HG02981 (cell line): ENCODE measurements around the gene CGB8.
"Not testable (repeated sequence)": the region's sequence is repeated elsewhere in the genome, so short reads cannot be mapped to it uniquely, and the experiment has no call there.

ENCODE experiments used
- ATAC-seq: cut with Tn5 transposase; IDR thresholded peaks from one replicate; pipeline ENCODE4 v1.9.1; 2021; ENCODE audit warnings: mild to moderate bottlenecking, moderate library complexity; ENCODE audit not compliant: unreplicated experiment

The CGB8 gene

DNA sequence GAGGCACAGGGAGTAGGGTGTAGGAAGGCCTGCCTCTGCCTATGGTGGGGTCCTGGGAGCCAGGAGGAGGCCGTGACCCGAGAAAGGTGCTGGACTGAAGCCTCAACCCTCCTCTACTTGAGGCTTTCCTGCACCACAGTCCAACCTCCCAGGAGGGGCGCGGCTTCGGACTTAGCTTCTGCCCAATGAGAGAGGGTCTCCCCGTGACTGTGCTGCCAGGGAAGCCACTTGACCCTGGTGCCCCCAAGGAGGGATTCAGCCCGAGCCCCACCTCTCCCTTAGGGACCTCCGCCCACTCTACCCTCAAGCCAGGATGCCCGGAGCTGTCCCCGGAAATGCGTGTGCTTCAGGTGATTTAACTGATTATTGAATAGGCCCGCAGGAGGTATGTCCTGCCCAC lies at the start of gene CGB8:
Gene CGB8, minus strand, starts transcription at position 101 of the 400 bp plus-strand sequence. CDS start 372 bp downstream, outside the sequence.
- not testable (repeated sequence) for ATAC-seq

DNA sequence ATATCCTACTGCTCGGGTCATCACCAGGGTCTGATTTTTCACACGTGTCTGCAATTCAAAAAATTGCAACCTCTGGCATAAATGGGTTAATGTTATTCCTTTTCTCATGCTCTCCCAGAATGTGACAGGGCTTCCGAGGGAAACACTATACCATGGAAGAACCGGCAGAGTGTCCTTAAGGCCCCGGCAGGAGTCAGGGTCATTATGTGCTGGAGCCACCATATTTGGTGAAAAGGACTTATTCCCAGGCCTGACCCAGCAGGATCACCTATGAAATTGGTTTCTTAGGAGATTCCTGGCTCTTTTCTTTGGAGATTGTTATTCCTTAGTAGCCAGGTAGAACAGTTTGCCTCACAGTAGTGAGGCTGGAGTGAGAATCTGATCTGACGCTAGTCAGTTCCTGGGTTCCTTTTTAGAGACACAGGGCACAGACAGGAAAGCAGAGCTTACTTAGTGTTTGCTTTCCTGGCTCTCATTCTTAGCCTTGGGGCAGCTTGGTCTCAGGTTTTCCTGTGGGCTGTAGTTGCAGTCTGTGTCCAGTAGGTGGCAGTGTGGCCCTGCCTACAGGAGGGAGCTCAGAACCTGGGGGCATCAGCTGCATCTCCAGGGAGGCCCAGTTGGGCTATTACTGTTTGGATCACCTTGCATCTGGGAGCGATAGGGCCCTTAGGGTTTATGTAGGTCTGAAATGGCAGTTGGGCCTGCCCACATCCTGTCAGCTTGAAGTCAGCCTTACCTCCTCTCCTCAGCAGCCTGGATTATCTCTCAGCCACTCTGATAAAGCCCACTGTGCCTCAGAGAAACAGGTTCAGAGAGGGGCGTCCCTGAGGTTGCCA lies 48.8 kb upstream of the CGB8 start:
- ATAC-seq, result no peak

DNA sequence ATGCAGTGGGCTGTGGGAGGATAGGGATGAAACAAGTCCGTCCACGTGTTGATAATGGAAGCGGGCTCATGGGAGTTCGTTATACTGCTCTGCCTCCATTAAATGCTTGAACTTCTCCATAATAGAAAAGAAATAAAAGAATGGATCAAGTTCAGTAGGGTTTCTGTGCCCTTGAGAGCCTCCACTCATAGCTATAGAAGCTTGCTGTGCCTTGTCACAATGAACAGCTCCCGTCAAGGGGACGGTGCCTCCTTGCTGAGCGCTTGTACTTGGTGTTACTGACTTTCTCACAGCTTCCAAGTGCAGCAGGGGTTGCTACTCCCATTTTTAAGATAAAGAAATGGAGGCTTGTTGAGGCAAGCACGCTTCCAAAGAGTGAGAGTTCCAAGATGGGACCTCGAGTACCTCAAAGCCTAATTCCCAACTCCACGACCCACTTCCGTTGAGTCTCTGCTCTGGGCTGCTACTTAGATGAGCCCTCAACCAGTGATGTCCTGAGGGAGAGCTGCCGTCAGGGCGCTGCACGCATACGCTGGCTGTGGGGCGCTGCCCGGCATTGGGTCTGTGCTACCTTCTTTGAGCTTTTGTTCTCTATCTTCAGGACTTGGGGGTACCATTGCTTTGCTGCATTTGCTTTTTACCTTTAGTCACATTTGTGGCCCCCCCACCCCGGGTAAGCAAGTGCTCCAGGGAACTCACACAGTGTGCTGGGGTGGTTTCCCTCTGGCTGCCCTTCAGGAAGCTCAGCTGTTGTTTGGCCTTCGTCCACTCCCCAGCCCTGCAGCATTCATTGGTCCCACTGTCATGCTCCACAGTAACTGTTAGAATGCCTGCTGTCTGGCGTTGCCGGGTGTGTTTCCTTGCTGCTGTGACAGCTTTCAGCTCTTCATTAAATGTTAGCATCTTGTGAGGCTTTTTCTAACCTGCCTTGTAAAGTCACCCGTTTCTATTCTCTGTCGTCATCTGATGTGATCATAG lies 45.9 kb upstream of the CGB8 start:
- ATAC-seq, result no peak

DNA sequence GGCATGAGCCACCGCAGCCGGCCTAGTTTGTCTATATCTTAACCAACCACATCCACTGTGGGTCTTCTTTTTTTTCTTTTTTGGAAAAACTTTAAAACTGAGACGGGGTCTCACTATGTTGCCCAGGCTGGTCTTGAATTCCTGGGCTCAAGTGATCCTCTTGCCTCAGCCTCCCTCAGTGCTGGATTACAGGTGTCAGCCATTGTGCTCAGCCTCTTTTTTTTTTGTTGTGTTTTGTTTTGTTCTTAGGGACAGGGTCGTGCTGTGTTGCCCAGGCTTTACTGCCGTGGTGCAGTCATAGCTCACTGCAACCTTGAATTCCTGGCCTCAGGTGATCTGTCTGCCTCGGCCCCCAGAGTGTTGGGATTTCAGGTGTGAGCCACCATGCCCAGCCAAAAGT lies 43.8 kb upstream of the CGB8 start:
- no peak for ATAC-seq

DNA sequence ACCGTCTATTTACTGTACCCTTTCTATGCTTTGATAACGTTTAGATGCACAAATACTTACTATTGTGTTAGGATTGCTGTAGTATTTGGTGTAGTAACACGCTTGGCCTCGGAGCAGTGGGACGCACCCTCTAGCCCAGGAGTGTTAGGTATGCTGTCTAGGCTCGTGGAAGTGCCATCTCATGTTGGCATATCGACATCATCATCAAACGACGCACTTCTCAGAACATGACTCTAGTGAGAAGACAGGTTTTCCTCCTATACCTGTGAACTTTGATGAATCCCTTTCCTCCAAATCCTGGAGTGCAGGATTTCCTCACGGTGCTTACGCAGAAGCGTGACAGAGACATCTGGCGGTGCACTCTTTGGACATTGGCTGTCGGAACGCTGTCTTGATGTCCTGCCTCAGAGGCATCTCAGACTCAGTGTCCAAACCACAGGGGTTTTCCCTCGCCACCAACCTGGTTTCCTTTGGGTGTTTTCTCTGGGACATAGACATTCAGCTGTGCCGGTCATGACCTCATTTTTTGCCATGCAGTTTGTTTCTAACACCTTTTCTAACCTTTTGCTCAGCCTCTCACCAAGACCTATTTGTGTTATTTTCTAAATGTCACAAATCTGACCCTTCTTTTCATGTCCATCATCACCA lies 42.6 kb upstream of the CGB8 start:
- ATAC-seq, result no peak

DNA sequence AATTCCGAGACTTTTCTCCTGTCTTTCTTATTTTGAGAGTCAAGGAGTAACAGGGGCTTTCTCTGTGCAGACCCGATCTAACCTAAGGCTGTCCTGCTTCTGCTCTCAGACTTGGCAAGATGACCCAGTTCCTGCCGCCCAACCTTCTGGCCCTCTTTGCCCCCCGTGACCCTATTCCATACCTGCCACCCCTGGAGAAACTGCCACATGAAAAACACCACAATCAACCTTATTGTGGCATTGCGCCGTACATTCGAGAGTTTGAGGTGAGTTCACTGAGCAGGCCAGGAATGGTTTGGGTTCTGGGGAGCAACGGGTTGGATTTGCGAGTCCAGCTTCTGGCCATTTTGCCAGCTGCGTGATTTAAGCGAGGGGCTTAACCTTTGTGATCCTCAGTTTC lies 37.4 kb upstream of the CGB8 start:
- no peak for ATAC-seq

DNA sequence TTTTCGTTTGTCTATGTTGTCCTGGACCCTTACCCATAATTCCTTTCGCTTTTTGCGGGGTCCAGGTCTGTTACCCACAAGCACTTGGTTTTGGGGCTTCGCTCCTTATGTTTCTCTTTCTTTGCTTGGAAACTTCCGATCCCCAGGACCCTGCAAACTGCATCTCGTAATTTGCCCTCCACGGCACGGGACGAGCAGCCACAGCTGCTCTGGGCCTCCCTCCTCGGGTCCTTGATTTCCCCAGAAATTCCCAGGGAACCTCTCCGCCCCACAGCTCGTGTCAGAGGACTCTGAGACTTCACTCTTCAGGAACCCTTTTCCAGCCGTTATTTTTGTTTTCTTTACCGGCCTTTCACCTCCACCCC lies 36.9 kb upstream of the CGB8 start:
- no peak for ATAC-seq

DNA sequence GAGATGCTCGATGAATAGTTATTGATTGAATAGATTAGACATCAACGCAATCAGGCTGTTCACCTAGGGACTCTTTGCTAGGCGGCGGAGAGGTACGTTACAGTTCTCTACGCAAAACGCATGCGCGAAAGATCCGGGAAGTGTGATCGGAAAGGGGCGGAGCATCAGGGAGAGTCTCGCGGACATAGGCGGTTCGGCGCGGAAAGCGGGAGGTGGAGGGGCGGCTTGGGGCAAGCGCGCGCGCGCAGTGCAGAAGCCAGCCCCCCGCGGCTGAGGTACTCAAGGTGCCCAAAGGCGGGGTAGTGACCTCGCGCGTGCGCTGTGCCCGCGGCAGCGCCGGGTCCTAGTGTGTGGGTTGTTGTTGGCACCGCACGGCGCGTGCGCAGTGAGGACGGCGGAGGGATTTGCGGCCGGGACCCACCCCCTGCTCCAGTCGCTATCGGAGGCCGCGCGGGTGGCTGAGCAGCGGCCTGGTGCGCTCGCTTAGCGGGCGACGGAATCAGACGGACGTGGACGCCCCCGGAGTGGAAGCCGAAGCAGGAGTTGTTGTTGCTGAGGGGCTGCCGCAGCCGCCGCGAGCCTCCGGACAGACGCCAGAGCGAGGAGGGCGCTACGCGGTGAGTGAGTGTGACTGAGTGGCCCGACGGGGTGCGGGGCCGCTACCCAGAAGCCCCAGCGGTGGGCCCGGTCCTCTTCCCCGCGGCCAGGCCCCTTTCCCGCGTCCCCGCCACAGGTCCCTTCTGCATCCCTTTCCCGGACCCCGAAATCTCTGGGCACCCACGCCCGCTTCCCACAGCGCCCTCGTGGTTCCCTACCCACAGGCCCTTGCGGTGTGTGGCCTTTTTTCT lies 36.3 kb upstream of the CGB8 start, which contains the start of gene SNRNP70:
Gene SNRNP70, plus strand, starts transcription at position 432 of the 848 bp plus-strand sequence. CDS start 964 bp downstream, outside the sequence.
- ATAC-seq, result peak; percentile 76

DNA sequence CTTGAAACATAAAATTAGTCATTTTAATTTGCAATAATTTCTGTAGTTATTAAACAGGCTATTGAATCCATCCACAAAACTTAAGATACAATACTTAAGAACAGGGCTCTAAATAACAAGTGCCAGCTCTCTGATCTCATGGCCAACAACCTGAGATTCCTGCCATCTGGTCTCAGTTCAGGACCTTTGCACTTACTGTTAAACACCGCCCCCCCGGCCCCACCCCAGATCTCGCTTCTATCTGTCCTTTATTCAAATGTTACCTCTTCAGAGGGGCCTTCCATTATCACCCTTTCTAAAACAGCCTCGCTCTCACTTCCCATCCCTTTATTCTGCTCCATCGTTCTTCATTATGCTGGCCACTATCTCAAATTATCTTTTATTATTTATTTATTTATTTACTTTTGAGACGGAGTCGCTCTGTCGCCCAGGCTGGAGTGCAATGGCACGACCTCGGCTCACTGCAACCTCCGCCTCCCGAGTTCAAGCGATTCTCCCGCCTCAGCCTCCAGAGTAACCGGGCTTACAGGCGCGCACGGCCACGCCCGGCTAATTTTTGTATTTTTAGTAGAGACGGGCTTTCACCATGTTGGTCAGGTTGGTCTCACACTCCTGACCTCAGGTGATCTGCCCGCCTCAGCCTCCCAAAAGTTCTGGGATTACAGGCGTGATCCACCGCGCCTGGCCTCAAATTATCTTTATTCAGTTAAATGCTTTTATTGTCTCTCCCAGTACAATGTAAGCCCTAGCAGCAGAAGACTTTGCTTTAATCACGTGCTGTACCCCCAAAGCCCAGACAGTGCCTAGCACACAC lies 35.5 kb upstream of the CGB8 start:
- no peak for ATAC-seq

DNA sequence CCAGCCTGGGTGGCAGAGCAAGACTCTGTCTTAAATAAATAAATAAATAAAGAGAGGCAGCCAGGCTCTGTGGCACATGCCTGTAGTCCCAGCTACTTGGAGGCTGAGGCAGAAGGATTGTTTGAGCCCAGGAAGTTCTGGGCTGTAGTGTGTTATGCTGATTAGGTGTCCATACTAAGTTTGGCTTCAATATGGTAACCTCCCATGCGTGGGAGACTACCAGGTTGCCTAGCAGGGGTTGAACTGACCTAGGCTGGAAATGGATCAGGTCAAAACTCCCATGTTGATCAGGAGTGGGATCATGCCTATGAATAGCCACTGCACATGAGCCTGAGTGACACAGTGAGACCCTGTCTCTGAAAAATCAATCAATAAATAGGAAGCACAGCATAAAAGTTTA lies 32.4 kb upstream of the CGB8 start:
- ATAC-seq, result no peak

DNA sequence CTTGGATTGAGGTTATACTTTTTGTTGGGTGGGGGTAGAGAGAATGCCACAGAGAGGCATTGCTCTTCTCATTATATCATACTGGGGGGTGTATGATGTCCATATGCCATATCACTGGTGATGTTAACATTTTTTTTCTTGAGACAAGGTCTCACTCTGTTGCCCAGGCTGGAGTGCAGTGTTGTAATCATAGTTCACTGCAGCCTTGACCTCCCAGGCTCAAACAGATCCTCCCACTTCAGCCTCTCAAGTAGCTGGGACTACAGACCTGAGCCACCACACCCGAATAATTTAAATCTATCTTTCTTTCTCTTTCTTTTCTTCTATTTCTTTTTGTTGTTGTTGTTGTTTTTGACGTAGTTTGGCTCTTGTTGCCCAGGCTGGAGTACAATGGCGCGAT lies 31.5 kb upstream of the CGB8 start:
- no peak for ATAC-seq

DNA sequence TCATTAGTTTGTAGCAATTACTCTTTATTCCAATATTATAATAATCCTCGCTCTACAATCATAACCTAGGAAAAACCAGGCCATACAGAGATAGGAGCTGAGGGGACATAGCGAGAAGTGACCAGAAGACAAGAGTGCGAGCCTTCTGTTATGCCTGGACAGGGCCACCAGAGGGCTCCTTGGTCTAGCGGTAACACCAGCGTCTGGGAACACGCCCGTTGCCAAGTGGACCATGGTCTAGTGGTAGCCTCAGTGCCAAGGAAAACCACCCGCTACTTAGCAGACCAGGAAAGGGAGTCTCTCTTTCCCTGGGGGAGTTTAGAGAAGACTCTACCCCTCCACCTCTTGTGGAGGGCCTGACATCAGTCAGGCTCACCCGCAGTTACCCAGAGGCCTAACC lies 26.0 kb upstream of the CGB8 start:
- not testable (repeated sequence) for ATAC-seq

DNA sequence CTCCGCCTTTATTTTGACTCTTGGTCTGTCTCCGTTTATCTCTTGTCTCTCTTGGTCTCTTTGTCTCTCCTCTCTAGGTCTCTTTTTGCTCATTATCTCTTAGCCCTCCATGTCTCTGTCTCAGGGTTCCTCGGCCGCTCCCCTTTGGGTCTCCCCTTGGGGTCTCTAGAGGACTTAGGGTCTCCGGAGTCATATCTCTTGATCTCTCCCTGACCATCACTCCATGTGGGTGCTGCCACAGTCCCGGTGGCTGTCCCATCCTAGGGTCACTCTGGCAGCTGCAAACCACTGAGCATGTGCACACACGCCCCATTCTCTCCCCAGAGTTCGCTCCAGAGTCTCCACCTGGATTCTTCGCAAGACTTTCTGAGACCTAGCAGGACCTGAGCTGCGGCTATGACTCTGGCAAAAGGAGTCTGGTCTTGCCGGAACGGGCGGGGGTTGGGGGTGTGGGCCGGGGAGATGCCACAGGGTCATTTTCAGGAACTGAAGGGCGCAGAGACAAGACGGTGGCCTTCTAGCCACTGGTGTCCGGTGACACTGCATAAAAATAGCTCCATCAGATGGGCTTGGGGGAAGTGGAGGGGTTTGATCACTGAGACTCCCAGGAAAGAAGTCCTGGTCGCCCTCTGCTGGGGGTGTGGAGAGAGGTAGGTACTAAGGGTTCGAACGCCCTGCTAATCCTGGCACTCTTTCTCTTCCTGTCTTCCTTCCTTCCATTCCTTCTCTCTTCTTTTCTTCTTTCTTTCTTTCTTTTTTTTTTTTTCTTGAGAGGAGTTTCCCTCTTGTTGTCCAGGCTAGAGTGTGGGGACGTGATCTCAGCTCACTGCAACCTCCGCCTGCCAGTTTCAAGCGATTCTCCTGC lies 24.8 kb upstream of the CGB8 start:
- ATAC-seq, result no peak

DNA sequence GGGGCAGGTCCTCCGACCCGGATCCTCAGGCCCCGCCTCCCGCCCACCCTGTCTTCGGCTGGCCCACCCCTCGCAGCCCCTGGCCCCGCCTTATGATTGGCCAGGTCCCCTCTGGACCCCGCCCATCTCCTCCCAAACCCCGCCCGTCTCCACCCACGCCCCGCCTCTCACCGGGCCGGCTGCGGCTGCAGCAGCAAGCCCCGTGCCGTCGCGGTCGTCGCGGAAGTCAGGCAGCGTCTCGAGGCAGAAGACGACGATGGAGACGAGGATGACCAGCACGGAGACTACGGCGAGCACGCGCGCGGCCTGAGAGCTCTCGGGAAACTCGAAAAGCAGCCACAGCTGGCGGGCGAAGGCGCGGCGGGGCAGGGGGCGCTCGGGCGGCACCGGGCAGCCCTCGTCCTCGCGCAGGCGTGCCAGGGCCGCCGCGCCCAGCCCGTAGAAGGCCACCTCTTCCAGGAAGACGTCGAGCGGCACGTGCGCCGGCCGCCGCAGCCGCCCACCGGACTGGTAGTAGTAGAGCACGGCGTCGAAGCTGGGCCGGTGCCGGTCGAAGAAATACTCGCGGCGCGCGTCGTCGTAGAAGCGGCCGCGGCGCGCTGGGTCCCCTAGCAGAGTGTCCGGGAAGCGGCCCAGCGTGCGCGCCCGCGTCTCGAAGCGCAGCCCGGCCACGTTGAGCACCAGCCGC lies 23.1 kb upstream of the CGB8 start:
- no peak for ATAC-seq

DNA sequence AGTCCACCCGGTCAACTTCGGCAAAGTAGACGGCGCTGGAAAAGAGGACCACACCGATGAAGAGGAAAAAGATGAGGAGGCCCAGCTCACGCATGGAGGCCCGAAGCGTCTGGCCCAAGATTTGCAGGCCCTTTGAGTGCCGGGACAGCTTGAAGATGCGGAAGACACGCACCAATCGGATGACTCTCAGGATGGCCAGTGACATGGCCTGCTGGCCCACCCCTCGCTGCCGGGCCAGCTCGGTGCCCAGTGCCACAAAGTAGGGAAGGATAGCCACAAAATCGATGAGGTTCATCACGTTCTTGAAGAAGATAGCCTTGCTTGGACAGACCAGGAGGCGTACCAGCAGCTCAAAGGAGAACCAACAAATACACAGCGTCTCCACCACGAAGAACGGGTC lies 21.5 kb upstream of the CGB8 start:
- ATAC-seq, result no peak

DNA sequence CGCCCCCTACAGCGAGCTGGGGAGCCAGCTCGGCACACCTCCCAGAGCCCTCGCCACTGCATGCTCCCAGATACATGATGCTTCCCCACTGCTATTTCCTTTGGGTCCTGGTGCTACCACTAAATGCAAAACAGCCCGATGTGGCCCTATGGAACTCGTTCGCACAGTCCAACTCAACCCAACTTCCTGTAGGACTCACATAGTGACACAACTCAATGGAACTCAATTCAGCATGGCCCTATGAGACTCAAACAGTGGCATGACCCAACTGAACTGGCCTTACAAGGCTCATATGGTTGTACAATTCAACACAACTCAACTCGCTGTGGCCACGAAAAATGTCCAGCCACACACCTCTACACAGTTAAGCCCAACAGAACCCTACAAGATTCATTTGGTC lies 20.1 kb upstream of the CGB8 start:
- ATAC-seq, result no peak

DNA sequence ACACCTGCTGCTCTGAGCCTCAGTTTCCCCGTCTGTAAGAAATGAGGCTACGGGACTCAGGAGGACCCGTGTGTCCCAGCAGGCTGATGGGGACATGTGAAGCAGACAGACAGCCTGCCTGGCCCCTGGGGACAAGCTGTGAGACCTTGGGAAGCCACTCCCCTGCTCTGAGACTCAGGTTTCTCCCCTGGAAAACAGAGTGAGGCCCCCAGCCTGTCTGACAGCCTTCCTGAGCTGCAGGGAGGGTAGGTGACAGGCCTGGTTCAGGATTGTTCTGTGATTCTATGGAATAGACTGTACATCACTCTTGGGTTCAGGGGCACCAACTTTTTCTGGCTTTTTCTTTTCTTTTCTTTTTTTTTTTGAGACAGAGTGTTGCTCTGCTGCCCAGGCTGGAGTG lies 18.6 kb upstream of the CGB8 start:
- no peak for ATAC-seq

DNA sequence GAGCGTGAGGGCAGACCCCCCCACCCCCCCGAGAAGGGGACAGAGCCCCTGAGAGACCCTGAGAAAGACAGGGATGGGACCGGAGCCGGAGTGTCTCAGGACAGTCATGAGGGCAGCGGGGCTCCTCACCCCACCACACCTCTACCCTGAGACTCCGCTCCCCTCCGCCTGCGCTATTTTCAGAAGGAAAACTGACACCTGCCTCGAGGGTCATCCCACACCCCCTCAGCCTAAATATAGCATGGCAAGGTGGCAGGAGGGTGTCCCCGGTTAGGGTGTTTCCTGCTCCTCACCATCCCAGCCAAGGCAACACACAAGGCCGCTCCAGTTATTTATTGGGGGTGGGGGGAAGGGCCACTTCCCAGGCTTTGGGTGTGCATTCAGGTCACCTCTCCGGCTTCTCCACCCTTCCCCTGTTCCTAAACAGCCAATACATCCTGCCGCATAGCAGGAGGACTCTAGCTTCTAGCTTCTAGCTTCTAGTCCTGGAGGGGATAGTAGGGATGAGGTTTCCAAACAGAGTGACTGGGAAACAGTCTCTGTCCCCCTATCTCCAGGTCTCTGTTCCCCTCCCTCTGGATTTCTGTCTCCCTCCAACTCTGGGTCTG lies 17.1 kb upstream of the CGB8 start:
- ATAC-seq, result no peak
